ENCODE data around the gene EXOC3L1. TPM values are rescaled to one million over a fixed set of nuclear protein-coding genes. Genes with fewer than 3 reads are reported as not detected.

EXOC3L1 gene
- total and polyA plus RNA-seq, 8 donors = 7.5 to 16.9 (median 10.4) TPM

DNA sequence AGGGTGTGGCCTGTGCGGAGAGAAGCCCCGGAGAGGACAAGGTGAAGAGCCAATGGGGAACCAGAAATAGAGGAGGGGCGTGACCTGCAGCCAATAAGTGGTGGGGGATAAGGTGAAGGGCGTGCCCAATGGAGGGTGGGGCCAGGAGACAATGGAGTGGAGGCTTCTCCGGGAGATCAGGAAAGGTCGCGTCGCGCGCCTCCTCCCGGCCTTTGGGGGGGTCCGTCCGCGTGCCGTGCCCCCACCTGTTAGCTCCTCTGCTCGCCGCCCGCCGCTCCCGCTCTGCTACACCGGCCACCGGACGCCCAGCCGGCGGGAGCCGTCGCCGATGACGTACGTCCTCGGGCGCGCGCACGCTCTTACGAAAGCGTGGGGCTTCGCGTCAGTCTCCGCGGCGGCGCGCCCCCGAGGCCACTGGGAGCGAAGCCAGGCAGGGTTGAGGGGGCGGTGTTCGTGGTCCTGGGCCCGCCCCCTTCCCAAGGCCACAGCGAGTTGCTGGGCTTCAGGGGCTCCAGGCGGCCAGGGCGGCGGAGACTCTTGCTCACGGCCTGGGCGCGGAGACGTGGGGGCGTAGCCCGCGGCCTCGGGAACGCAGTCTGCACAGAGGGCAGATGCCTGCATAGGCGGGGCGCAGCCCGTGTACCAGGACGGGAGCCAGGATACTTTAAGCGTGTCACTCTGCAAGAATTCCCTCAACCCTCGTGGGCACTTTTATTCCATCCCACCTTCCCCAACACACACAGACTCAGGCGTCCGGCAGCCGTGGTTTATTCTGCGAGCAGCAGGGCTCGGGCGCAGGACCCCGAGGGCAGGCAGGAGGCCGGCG, 6.1 kb downstream of the EXOC3L1 start, which contains the start of gene MATCAP1:
Gene MATCAP1 (minus strand): TSS at position 337 of the 826 bp plus-strand sequence. CDS start 3,353 bp downstream, outside the sequence.
- H3K4me1 ChIP-seq = peaks cover 23 to 57% of the 10 kb centered on the region in 2 donors
- H3K27me3 ChIP-seq = peaks cover 0 to 11% of the 10 kb centered on the region in 2 donors
- DNase-seq (peak; percentile 95 to 97 (median 96)), ATAC-seq (peak; percentile 94)
- peak within 1 kb of the TSS; percentile 97 to 98 for H3K27ac ChIP-seq
- H3K4me3 ChIP-seq = peak within 1 kb of the TSS; percentile 61 to 81
- no peaks in the 10 kb centered on the region for H3K9me3 ChIP-seq
- intact Hi-C loops (cut with DNase I) = loop anchor here in 1 of 2 donors (10.0 kb wide), 1 partner anchor 209 kb away; no protein-coding TSS in a partner anchor
- TF ChIP-seq, protein P1, sequence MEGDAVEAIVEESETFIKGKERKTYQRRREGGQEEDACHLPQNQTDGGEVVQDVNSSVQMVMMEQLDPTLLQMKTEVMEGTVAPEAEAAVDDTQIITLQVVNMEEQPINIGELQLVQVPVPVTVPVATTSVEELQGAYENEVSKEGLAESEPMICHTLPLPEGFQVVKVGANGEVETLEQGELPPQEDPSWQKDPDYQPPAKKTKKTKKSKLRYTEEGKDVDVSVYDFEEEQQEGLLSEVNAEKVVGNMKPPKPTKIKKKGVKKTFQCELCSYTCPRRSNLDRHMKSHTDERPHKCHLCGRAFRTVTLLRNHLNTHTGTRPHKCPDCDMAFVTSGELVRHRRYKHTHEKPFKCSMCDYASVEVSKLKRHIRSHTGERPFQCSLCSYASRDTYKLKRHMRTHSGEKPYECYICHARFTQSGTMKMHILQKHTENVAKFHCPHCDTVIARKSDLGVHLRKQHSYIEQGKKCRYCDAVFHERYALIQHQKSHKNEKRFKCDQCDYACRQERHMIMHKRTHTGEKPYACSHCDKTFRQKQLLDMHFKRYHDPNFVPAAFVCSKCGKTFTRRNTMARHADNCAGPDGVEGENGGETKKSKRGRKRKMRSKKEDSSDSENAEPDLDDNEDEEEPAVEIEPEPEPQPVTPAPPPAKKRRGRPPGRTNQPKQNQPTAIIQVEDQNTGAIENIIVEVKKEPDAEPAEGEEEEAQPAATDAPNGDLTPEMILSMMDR (IDR thresholded peaks at IDR 0.05) = peak in 1 of 2 donors; percentile 14
- H3K36me3 ChIP-seq = no peaks in the 10 kb centered on the region

DNA sequence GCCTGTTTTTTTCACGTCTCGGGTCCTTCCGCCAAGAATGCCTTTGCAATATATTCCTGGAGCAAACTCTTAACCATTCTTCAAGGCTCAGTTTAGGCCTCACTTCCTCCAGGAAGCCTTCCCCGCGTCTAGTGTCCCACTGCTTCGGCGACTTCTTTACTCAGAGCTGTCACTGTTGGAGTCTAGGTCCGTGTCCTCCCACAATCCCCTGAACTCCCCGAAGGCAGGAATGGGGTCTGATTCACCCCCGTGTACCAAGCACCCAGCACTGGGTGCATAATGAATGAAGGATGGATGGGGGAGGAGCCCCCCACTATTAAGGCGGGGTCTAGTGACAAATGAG, 6.7 kb downstream of the EXOC3L1 start:
- H3K9me3 ChIP-seq = no peaks in the 10 kb centered on the region
- TF ChIP-seq, protein P1 (IDR thresholded peaks at IDR 0.05) = no peak
- intact Hi-C loops (cut with DNase I) = loop anchor here in 1 of 2 donors (10.0 kb wide), 1 partner anchor 208 kb away; no protein-coding TSS in a partner anchor
- H3K4me1 ChIP-seq = peaks cover 29 to 61% of the 10 kb centered on the region in 2 donors
- peak overlapping the region; percentile 61 to 81 for H3K4me3 ChIP-seq
- peak overlapping the region; percentile 97 to 98 for H3K27ac ChIP-seq
- peak in 1 of 4 donors; percentile 66 for DNase-seq
- no peak for ATAC-seq
- no peaks in the 10 kb centered on the region for H3K36me3 ChIP-seq
- H3K27me3 ChIP-seq = peaks cover 0 to 14% of the 10 kb centered on the region in 2 donors

DNA sequence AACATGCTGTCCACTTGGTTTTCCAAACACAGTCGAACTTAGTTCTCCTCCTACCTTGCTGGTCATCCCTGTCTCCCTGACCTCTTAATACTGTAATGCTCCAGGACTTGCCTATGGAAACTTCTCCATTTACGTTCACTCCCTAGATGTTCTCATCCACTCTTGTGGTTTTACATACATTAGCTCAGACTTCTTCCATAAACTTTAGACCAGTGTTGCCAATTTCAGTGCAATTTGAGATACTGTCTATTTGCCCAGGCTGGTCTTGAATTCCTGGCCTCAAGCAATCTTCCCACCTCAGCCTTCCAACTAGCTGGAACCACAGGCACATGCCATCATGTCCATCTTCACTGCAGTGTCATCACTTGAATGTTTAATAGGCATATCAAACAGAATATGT, 7.6 kb downstream of the EXOC3L1 start:
- H3K9me3 ChIP-seq = no peaks in the 10 kb centered on the region
- no peak for ATAC-seq
- H3K27ac ChIP-seq = no peak overlapping the region
- TF ChIP-seq, protein P1 (IDR thresholded peaks at IDR 0.05) = no peak
- intact Hi-C loops (cut with DNase I) = loop anchor here in 1 of 2 donors (10.0 kb wide), 1 partner anchor 207 kb away; no protein-coding TSS in a partner anchor
- peaks cover 0 to 23% of the 10 kb centered on the region in 2 donors for H3K27me3 ChIP-seq
- no peak for DNase-seq
- no peaks in the 10 kb centered on the region for H3K36me3 ChIP-seq
- H3K4me1 ChIP-seq = peaks cover 33 to 70% of the 10 kb centered on the region in 2 donors
- peak overlapping the region in 1 of 2 donors; percentile 81 for H3K4me3 ChIP-seq

DNA sequence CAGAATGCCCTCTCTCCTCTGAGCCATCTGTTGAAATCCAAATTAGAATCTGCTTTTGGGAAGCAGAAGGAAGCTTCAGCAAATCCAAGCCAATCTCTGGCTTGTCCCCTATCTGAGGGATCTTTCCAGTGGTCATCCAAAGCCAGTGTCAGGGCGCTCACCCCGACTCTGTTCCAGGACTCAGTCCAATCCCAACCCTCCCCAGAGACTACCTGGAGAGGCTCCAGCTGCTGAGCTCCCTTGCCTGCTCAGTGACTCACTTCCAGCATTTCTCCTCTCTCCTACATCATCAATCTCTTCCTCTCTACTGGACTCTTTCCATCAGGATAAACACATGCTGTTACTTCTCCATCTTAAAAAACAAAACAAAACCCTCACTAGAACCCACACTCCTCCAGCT, 8.6 kb downstream of the EXOC3L1 start:
- Histone ChIP-seq H3K36me3 (no peaks in the 10 kb centered on the region), H3K27ac (peak overlapping the region in 1 of 2 donors; percentile 4), H3K27me3 (peaks cover 0 to 26% of the 10 kb centered on the region in 2 donors), H3K4me3 (no peak overlapping the region), H3K4me1 (peaks cover 33 to 72% of the 10 kb centered on the region in 2 donors), H3K9me3 (no peaks in the 10 kb centered on the region)
- intact Hi-C loops (cut with DNase I) = loop anchor here in 1 of 2 donors (10.0 kb wide), 1 partner anchor 207 kb away; no protein-coding TSS in a partner anchor
- ATAC-seq (no peak), DNase-seq (peak in 1 of 4 donors; percentile 15)
- TF ChIP-seq, protein P1 (IDR thresholded peaks at IDR 0.05) = no peak

DNA sequence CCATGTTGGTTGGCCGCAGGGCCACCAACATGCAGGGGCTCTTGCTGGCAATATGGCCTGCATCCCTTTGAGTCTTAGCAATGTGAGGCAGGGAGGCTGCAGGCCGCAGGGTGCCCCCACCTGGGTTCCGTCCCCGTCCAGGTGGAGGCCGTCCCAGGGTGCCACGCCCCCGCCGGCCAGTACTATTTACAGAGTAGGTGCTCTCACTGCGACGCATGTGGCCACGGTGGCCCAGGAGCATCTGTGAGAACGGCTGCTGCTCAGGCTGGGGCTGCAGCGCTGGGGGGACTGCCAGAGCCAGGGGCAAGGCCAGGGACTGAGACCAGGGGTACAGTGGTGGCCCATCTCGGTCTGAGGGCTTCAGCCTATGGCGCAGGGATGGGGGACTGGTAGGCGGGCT, 9.8 kb downstream of the EXOC3L1 start:
- intact Hi-C loops (cut with DNase I) = loop anchor here in 1 of 2 donors (10.0 kb wide), 1 partner anchor 205 kb away; no protein-coding TSS in a partner anchor
- Histone ChIP-seq H3K36me3 (no peaks in the 10 kb centered on the region), H3K4me1 (peaks cover 29 to 63% of the 10 kb centered on the region in 2 donors), H3K27ac (no peak overlapping the region), H3K4me3 (no peak overlapping the region), H3K9me3 (no peaks in the 10 kb centered on the region), H3K27me3 (peaks cover 0 to 30% of the 10 kb centered on the region in 2 donors)
- peak in 1 of 4 donors; percentile 68 for DNase-seq
- no peak for ATAC-seq
- TF ChIP-seq, protein P1 (IDR thresholded peaks at IDR 0.05) = no peak

All from left lung (tissue), 10 donors.